Endodermal cell (in vitro differentiated cells): Measurements from ENCODE around the gene OPCML. TPM values are rescaled to one million over a fixed set of nuclear protein-coding genes. Genes with fewer than 3 reads are reported as not detected.

Source experiments
- DNase-seq: peaks from one replicate; pipeline ENCODE4 v3.0.0-alpha.2; 2017
- H3K27ac ChIP-seq: 2 replicates; pipeline ENCODE4 v1.5.1; 2013; ENCODE audit warnings: mild to moderate bottlenecking, low read depth, low read length, moderate library complexity
- H3K27me3 ChIP-seq: 2 replicates; pipeline ENCODE4 v1.6.1; 2013; ENCODE audit warnings: mild to moderate bottlenecking, low read length, moderate library complexity; ENCODE audit not compliant: insufficient read depth, control insufficient read depth, poor library complexity, severe bottlenecking
- H3K36me3 ChIP-seq: 2 replicates; pipeline ENCODE4 v1.7.0; 2013; ENCODE audit warnings: mild to moderate bottlenecking, low read length, moderate library complexity; ENCODE audit not compliant: control insufficient read depth, insufficient read depth
- H3K4me1 ChIP-seq: one replicate; pipeline ENCODE4 v1.7.0; 2013; ENCODE audit warnings: low read length; ENCODE audit not compliant: control insufficient read depth, insufficient read depth
- H3K4me3 ChIP-seq: 2 replicates; pipeline ENCODE4 v1.5.1; 2013; ENCODE audit warnings: mild to moderate bottlenecking, low read length, moderate library complexity
- H3K9ac ChIP-seq: 2 replicates; pipeline ENCODE4 v1.6.1; 2013; ENCODE audit warnings: mild to moderate bottlenecking, low read length, moderate library complexity; ENCODE audit not compliant: poor library complexity, severe bottlenecking; ENCODE audit errors: extremely low read depth
- H3K9me3 ChIP-seq: 2 replicates; pipeline ENCODE4 v1.6.1; 2013; ENCODE audit warnings: mild to moderate bottlenecking, low read length, moderate library complexity; ENCODE audit not compliant: control insufficient read depth
- H3K27ac Mint-ChIP-seq: 2 replicates; pipeline ENCODE4 v1.8.0; 2020; ENCODE audit warnings: mixed read lengths
- H3K27me3 Mint-ChIP-seq: 2 replicates; pipeline ENCODE4 v1.8.0; 2021; ENCODE audit warnings: mild to moderate bottlenecking, mixed read lengths; ENCODE audit not compliant: insufficient read depth
- H3K36me3 Mint-ChIP-seq: 2 replicates; pipeline ENCODE4 v1.8.0; 2020; ENCODE audit warnings: low read depth, mixed read lengths
- H3K4me1 Mint-ChIP-seq: 2 replicates; pipeline ENCODE4 v1.8.0; 2020; ENCODE audit warnings: mixed read lengths
- H3K4me3 Mint-ChIP-seq: 2 replicates; pipeline ENCODE4 v1.8.0; 2020; ENCODE audit warnings: mild to moderate bottlenecking, moderate library complexity, mixed read lengths
- H3K9me3 Mint-ChIP-seq: 2 replicates; pipeline ENCODE4 v1.8.0; 2020; ENCODE audit warnings: mild to moderate bottlenecking, mixed read lengths
- CTCF ChIP-seq: fragments of 200-600 bp; sonication (generic); conservative IDR thresholded peaks from 2 replicates; pipeline ENCODE4 v1.5.0; 2021; ENCODE audit warnings: antibody characterized with exemption, mild to moderate bottlenecking
- WGBS, 2 experiments: methylation state at CpG; one replicate each; pipeline versions ENCODE4 v1.1.5 to v1.1.7; 2013; ENCODE audit warnings: missing lambda C conversion rate in 2 of 2, mixed read lengths in 1 of 2; ENCODE audit not compliant: insufficient coverage in 1 of 2, insufficient read length in 1 of 2; 5-methylcytosine and 5-hydroxymethylcytosine counted together
- total RNA-seq, 2 donors: library from RNA; stranded (reverse); fragmentation: NEBNext Ultra II Directional in 1 of 2; extraction: Animal tissue kit (Norgen Biotek cat#: 25700) in 1 of 2; gene quantifications; 2 replicates in 1 of 2; 3 replicates in 1 of 2; pipeline ENCODE4 v1.2.1, GENCODE V29; 2021

Gene OPCML
- total RNA-seq, 2 donors from 2014 or later = 0.49 to 0.86 TPM

- no peaks in the 10 kb centered on the region for H3K27me3 Mint-ChIP-seq
- H3K4me3 Mint-ChIP-seq = no peak overlapping the region
- 93 to 100% methylated on average over 2 to 3 of the region's 3 CpGs for WGBS, 2 experiments
- H3K9ac ChIP-seq = no peak overlapping the region
- no peaks in the 10 kb centered on the region for H3K27me3 ChIP-seq
- H3K27ac ChIP-seq = no peak overlapping the region
- peaks cover 20% of the 10 kb centered on the region for H3K4me1 Mint-ChIP-seq
- no peak for TF ChIP-seq CTCF
- H3K36me3 Mint-ChIP-seq = no peaks in the 10 kb centered on the region
- H3K4me1 ChIP-seq = peaks cover 6% of the 10 kb centered on the region
- no peak overlapping the region for H3K4me3 ChIP-seq
- H3K9me3 Mint-ChIP-seq = no peaks in the 10 kb centered on the region
- no peak for DNase-seq
- no peaks in the 10 kb centered on the region for H3K9me3 ChIP-seq
- no peaks in the 10 kb centered on the region for H3K36me3 ChIP-seq
- H3K27ac Mint-ChIP-seq = no peak overlapping the region
These were observed 891.3 kb downstream of the OPCML start for GRCh38 chr11:132640952-132641351.

GRCh38 chr11:132639986-132640385 is 892.3 kb downstream of the OPCML start:
- H3K4me1 ChIP-seq = peaks cover 11% of the 10 kb centered on the region
- TF ChIP-seq CTCF = no peak
- WGBS, 2 experiments = 91 to 100% methylated on average over 3 to 6 of the region's 6 CpGs
- no peak for DNase-seq
- H3K4me3 ChIP-seq = no peak overlapping the region
- no peaks in the 10 kb centered on the region for H3K27me3 ChIP-seq
- no peaks in the 10 kb centered on the region for H3K27me3 Mint-ChIP-seq
- no peak overlapping the region for H3K27ac Mint-ChIP-seq
- H3K9me3 ChIP-seq = no peaks in the 10 kb centered on the region
- H3K27ac ChIP-seq = no peak overlapping the region
- H3K9me3 Mint-ChIP-seq = no peaks in the 10 kb centered on the region
- H3K4me3 Mint-ChIP-seq = no peak overlapping the region
- H3K4me1 Mint-ChIP-seq = peaks cover 29% of the 10 kb centered on the region
- H3K9ac ChIP-seq = no peak overlapping the region
- no peaks in the 10 kb centered on the region for H3K36me3 ChIP-seq
- H3K36me3 Mint-ChIP-seq = no peaks in the 10 kb centered on the region

GRCh38 chr11:132639403-132639802 is 892.9 kb downstream of the OPCML start:
- no peaks in the 10 kb centered on the region for H3K27me3 ChIP-seq
- no peaks in the 10 kb centered on the region for H3K36me3 ChIP-seq
- Mint-ChIP-seq H3K4me1 (peaks cover 35% of the 10 kb centered on the region), H3K27ac (no peak overlapping the region), H3K9me3 (no peaks in the 10 kb centered on the region), H3K36me3 (no peaks in the 10 kb centered on the region), H3K4me3 (no peak overlapping the region), H3K27me3 (no peaks in the 10 kb centered on the region)
- WGBS, 2 experiments = 69 to 90% methylated on average over 2 to 3 of the region's 3 CpGs
- TF ChIP-seq CTCF = no peak
- peaks cover 16% of the 10 kb centered on the region for H3K4me1 ChIP-seq
- no peaks in the 10 kb centered on the region for H3K9me3 ChIP-seq
- H3K9ac ChIP-seq = no peak overlapping the region
- DNase-seq = no peak
- H3K4me3 ChIP-seq = no peak overlapping the region
- no peak overlapping the region for H3K27ac ChIP-seq
